GM18519 (cell line): ENCODE results near the gene PALB2.
"Not testable (repeated sequence)": the region's sequence is repeated elsewhere in the genome, so short reads cannot be mapped to it uniquely, and the experiment has no call there.

Experiments
- ATAC-seq: cut with Tn5 transposase; IDR thresholded peaks from one replicate; pipeline ENCODE4 v1.9.1; 2021; ENCODE audit warnings: mild to moderate bottlenecking, moderate library complexity; ENCODE audit not compliant: unreplicated experiment, low FRiP score

PALB2 gene

GRCh38 chr16:23584186-23585076 is 56.7 kb downstream of the PALB2 start:
- ATAC-seq, result no peak

- not testable (repeated sequence) for ATAC-seq
These were observed 57.8 kb downstream of the PALB2 start for GRCh38 chr16:23583271-23583670.

GRCh38 chr16:23581764-23582163 is 59.3 kb downstream of the PALB2 start:
- ATAC-seq, result no peak

GRCh38 chr16:23580391-23580790 is 60.7 kb downstream of the PALB2 start:
- ATAC-seq, result no peak

GRCh38 chr16:23579371-23579770 is 61.7 kb downstream of the PALB2 start:
- no peak for ATAC-seq

- no peak for ATAC-seq
These were observed 62.8 kb downstream of the PALB2 start for GRCh38 chr16:23578101-23578830.

GRCh38 chr16:23577493-23577892 is 63.6 kb downstream of the PALB2 start:
- no peak for ATAC-seq

- ATAC-seq, result no peak
These were observed 65.3 kb downstream of the PALB2 start for GRCh38 chr16:23575834-23576233.

- ATAC-seq, result no peak
These were observed 67.3 kb downstream of the PALB2 start for GRCh38 chr16:23573817-23574216.

GRCh38 chr16:23572394-23572793 is 68.7 kb downstream of the PALB2 start:
- ATAC-seq, result no peak

GRCh38 chr16:23571895-23572294 is 69.2 kb downstream of the PALB2 start:
- ATAC-seq, result no peak

- ATAC-seq, result no peak
These were observed 70.0 kb downstream of the PALB2 start for GRCh38 chr16:23570992-23571632.

GRCh38 chr16:23567602-23568001 is 73.5 kb downstream of the PALB2 start:
- no peak for ATAC-seq

GRCh38 chr16:23566724-23567123 is 74.4 kb downstream of the PALB2 start:
- ATAC-seq, result no peak

- ATAC-seq, result no peak
These were observed 76.3 kb downstream of the PALB2 start for GRCh38 chr16:23564575-23565363.

GRCh38 chr16:23563186-23563585 is 77.9 kb downstream of the PALB2 start:
- no peak for ATAC-seq

GRCh38 chr16:23562505-23562904 is 78.6 kb downstream of the PALB2 start:
- ATAC-seq, result no peak

GRCh38 chr16:23561586-23561985 is 79.5 kb downstream of the PALB2 start:
- ATAC-seq, result no peak

- ATAC-seq, result peak; percentile 16
These were observed 83.1 kb downstream of the PALB2 start for GRCh38 chr16:23557779-23558702.
